HG02938 (cell line): ENCODE data around the gene KLC1.

Experiments
- ATAC-seq: cut with Tn5 transposase; IDR thresholded peaks from one replicate; pipeline ENCODE4 v1.9.1; 2021; ENCODE audit warnings: mild to moderate bottlenecking, moderate library complexity; ENCODE audit not compliant: unreplicated experiment

The KLC1 gene

DNA sequence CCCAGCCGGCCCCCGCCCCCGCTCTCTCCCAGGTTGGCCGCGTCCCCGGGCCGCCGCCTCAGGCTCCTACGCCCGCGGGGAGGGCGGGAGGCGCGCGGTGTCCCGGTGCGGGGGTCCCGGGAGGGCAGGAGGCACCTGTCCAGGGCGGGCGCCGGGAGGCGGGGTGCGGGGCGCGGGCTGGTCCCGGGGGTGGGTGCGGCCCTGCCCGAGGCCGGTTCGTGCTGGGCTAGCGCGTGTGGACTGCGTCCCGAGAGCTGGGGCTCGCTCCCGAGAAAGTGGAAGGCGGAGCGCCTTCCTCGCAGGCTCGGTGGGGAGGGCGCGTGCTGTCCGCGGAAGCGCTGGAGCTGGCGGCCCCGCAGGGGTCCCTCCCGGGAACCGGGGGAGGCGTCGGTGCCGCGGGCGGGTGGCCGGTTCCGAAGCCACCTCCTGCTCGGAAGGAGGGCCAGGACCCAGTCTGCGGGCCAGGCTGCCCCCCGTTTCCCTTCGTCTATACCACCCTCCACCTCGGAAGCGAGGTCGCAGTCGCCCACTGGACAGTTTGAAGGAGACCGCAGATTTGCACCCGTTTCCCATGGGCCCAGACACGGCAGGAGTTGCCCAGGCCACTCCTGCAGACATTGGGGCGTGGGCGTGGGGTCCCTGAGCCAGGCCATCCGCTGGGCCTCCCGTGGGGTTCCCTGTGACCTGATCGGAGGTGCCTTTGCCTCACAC, 87.2 kb downstream of the KLC1 start:
- no peak for ATAC-seq

- no peak for ATAC-seq
Measured at GRCh38 chr14:103716899-103717411, 87.9 kb downstream of the KLC1 start.

DNA sequence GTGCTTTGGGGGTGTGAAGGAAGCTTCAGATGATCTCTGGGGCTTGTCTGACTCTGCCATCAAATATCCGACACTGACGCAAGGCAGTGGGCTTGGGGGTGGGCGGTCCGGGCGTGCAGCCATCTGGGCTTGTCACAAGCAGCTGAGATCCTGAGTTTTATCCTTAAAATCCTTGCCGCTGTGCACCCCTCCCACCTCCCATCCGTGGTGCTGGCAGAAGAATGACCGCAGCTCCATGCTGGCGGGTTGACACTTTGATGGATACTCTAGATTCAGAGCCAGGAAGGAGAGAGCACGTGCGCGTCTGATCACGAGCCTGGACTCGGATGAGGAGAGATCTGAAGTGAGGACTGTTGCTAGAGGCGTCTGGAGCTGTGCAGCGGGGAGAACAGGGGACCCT, 89.6 kb downstream of the KLC1 start:
- no peak for ATAC-seq

DNA sequence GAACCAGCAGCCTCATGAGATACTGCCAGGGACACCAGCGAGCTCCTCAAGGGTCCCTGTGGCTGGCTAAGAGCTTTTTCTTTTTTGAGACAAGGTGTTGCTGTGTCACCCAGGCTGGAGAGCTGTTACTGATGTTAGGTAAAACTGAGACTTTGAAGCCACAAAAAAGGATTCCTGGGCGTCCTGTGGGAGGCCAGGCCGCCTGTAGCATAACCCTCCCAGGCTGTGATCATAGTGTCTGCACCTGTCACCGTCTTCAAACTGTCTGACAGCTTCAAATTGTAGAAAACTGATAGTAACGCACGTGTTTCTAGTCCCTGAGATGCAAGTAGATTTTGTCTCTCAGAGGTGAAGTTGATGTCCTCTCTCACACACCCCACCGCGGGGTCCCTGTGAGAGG, 90.7 kb downstream of the KLC1 start:
- no peak for ATAC-seq

GRCh38 chr14:103721334-103722120, 92.5 kb downstream of the KLC1 start:
- ATAC-seq: no peak

DNA sequence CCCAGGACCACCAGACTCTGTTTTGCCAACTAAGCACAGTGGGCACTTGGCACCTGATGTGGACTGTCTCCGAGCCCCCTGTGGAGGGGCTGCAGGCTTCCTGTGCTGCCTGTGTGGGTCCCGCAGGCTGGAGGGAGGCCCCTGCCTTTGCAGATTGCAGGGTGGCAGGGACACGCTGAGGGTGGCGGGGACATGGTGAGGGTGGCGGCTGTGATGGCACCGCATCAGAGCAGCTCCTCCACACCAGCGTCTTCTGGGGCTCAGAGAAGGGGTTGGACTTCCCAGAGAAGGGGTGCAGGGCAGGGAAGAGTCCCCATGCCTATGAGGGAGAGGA, 94.7 kb downstream of the KLC1 start:
- ATAC-seq: no peak

DNA sequence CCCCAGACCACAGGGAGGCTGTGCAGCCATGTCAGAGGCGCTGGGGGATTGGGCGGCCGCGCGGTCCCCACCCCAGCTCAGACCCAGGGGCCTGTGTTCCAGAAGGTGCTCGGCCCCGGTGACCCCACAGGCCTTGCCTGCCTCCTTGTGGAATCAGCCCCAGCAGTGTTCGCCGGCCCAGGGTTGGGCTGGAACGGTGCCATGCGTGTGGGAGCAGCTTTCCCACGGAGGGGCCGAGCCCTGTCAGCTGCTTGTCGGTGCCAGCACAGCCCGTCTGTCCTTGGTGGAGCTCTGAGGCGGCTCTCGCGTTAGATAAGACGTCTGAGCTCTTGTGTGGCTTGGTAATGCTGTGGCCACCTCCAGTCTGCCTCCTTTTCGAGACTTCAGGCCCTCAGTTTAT, 95.1 kb downstream of the KLC1 start:
- no peak for ATAC-seq

GRCh38 chr14:103725001-103725682, 96.1 kb downstream of the KLC1 start:
- no peak for ATAC-seq

DNA sequence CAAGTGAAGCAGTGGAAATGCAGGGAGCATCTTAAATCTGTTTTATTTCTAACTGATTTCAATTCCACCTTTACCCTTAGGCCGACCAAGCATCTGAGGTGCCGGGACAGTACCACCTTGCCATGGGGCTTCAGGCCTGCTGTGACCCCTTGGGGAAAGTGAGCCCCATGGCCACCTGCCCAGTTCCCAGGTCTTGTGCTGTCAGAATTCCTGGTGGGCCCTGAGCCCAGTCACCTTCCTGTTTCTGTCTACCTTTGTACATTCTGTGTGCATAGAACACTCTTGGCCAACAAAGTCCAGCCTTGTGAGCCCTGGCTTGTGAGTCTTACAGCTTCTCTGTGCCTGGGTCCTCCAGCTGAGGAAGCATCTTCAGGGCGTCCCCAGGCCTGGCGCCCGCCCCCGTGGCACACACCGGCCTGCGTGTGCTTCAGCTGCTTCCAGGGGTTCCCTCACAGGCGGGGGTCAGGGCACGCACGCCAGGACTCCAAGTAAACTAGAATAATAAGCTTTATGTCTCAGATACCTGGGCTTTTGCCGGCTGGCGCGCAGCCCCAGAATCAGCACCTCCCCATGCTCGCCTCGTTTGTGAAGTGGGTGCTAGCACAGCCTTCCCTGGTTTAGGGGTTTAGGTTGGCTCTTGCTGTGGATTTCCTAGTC, 96.9 kb downstream of the KLC1 start:
- ATAC-seq: no peak

DNA sequence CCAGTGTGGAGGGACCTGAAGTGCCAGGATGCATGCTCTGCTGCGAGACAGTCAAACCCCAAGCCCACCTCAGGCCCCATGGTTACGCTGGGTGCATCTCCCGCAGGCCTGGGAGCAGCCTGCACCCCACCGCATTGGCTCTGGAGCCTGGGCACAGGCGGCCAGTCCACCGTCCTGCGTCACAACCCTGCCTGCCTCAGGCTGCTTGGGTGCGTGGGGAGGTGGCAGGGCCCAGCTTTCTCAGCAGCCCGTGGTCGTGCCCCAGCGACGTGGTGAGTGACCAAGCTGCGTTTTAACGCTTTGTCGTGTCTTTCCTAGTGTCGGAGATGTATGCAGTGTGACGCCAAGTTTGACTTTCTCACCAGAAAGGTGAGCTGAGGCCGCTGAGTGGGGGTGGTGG, 97.5 kb downstream of the KLC1 start:
- ATAC-seq: no peak

- no peak for ATAC-seq
Measured at GRCh38 chr14:103727313-103727980, 98.4 kb downstream of the KLC1 start.

- no peak for ATAC-seq
Measured at GRCh38 chr14:103728141-103728540, 99.1 kb downstream of the KLC1 start.

- ATAC-seq: no peak
Measured at GRCh38 chr14:103728721-103729120, 99.7 kb downstream of the KLC1 start.

GRCh38 chr14:103729496-103730448, 100.8 kb downstream of the KLC1 start:
- ATAC-seq: no peak

- ATAC-seq: no peak
Measured at GRCh38 chr14:103730490-103731035, 101.6 kb downstream of the KLC1 start.

- ATAC-seq: no peak
Measured at GRCh38 chr14:103731481-103731880, 102.5 kb downstream of the KLC1 start.

- no peak for ATAC-seq
Measured at GRCh38 chr14:103731916-103732867, 103.2 kb downstream of the KLC1 start.
